Activated effector memory CD4-positive, alpha-beta T cell treated with Interleukin-2 at 50 U/mL for 16 hours (primary cell): ENCODE results near the gene RAB43.
"Not testable (repeated sequence)": the region's sequence is repeated elsewhere in the genome, so short reads cannot be mapped to it uniquely, and the experiment has no call there.

Experiments
- DNase-seq: peaks from one replicate; pipeline ENCODE4 v3.0.0-alpha.2; 2020

RAB43 gene

GRCh38 chr3:129121792-129122411 is at the start of gene RAB43:
RAB43 (minus strand) TSS chr3:129121804; CDS start chr3:129121489, 315 bp downstream.
- peak; percentile 80 for DNase-seq

GRCh38 chr3:129166579-129167332 is 45.2 kb upstream of the RAB43 start:
- DNase-seq: no peak

GRCh38 chr3:129165594-129165993 is 44.0 kb upstream of the RAB43 start:
- not testable (repeated sequence) for DNase-seq

GRCh38 chr3:129164500-129164899 is 42.9 kb upstream of the RAB43 start:
- no peak for DNase-seq

GRCh38 chr3:129162729-129163579 is 41.4 kb upstream of the RAB43 start:
- DNase-seq: no peak

GRCh38 chr3:129161860-129162271 is 40.3 kb upstream of the RAB43 start:
- peak; percentile 13 for DNase-seq

- DNase-seq: peak; percentile 77
Observed at GRCh38 chr3:129160891-129161859, 39.6 kb upstream of the RAB43 start, which contains the start of gene ISY1. ISY1 (minus strand) TSS chr3:129161063; CDS start chr3:129160975, 88 bp downstream.

GRCh38 chr3:129144786-129145185 is 23.2 kb upstream of the RAB43 start:
- DNase-seq: no peak

GRCh38 chr3:129141011-129141410 is 19.4 kb upstream of the RAB43 start:
- DNase-seq: not testable (repeated sequence)

- DNase-seq: no peak
Observed at GRCh38 chr3:129139911-129140310, 18.3 kb upstream of the RAB43 start.

- not testable (repeated sequence) for DNase-seq
Observed at GRCh38 chr3:129136275-129136674, 14.7 kb upstream of the RAB43 start.

GRCh38 chr3:129132097-129132866 is 10.7 kb upstream of the RAB43 start:
- no peak for DNase-seq

GRCh38 chr3:129131465-129132088 is 10.0 kb upstream of the RAB43 start:
- no peak for DNase-seq

GRCh38 chr3:129130291-129130813 is 8.7 kb upstream of the RAB43 start:
- no peak for DNase-seq

GRCh38 chr3:129128357-129129155 is 7.0 kb upstream of the RAB43 start:
- DNase-seq: no peak

- DNase-seq: no peak
Observed at GRCh38 chr3:129126726-129127280, 5.2 kb upstream of the RAB43 start.

- no peak for DNase-seq
Observed at GRCh38 chr3:129123314-129124060, 1.9 kb upstream of the RAB43 start.

- DNase-seq: no peak
Observed at GRCh38 chr3:129122412-129123011, 908 bp upstream of the RAB43 start.
